ENCODE measurements around the gene SGTA. TPM values are rescaled to one million over a fixed set of nuclear protein-coding genes. Genes with fewer than 3 reads are reported as not detected.

SGTA gene
- total RNA-seq, 1 experiment from 2014 or later: 122 TPM

GRCh38 chr19:2810141-2811091, 27.3 kb upstream of the SGTA start:
- DNase-seq (ENCODE audit: low spot score): no peak

DNA sequence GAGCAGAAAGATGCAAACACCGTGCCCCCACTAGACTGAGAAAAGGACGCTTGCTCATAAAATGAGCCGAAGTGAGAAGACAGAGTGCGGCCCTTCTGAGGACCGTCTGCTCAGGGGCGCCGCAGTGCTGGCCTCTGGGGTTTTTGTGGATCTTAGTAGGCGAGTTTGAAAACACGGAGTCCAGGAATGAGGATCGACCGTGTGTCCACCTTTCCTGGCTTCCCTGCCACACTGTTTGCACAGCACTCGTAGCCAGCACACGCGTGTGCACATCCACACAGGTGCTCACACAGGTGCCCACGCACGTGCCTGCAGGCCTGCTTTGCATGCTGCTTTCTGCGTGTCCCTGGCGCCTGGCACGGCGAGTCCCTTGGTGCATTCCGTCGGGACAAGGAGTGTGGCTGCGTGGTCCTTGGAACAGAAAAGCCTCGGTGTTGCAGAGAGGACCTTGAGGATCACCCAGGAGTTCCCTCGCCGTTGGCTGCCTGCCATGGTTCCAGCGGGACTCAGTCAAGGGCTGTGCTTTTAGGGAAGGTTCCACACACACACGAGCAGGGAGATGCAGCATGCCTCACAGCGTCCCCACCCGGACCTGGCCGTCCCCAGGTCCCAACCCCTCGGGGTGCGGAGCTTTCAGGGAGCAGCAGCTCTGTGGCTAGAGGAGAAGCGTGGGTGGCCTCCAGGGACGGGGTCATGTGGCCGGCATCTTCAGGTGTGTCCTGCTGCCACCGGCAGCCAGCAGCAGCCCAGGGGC, 26.5 kb upstream of the SGTA start:
- DNase-seq (ENCODE audit: low spot score): no peak

GRCh38 chr19:2808129-2808941, 25.3 kb upstream of the SGTA start:
- DNase-seq (ENCODE audit: low spot score): no peak

DNA sequence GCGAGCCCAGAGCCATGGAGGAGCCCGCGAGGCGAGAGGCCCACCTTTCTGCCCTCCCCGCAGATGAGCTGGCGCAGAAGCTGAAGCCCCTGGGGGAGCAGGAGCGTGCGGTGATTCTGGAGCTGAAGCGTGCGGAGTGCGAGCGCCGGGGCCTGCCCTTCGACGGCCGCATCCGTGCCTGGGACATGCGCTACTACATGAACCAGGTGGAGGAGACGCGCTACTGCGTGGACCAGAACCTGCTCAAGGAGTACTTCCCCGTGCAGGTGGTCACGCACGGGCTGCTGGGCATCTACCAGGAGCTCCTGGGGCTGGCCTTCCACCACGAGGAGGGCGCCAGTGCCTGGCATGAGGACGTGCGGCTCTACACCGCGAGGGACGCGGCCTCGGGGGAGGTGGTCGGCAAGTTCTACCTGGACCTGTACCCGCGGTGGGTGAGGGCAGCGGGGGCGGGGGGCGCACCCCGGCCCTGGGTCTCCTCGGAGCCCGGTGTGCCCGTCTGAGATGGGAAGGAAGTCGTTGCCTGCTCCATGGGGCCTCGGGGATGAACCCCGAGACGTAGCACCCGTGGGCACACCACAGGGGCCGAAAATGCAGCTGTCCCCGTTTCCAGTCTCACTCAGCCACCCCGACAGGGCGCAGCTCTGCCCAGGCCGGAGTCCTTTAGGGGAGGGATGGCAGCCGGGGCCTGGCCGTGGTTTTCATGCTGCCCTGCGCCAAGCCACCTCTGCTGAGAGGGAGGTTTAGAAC, 24.5 kb upstream of the SGTA start:
- DNase-seq (ENCODE audit: low spot score): no peak

DNA sequence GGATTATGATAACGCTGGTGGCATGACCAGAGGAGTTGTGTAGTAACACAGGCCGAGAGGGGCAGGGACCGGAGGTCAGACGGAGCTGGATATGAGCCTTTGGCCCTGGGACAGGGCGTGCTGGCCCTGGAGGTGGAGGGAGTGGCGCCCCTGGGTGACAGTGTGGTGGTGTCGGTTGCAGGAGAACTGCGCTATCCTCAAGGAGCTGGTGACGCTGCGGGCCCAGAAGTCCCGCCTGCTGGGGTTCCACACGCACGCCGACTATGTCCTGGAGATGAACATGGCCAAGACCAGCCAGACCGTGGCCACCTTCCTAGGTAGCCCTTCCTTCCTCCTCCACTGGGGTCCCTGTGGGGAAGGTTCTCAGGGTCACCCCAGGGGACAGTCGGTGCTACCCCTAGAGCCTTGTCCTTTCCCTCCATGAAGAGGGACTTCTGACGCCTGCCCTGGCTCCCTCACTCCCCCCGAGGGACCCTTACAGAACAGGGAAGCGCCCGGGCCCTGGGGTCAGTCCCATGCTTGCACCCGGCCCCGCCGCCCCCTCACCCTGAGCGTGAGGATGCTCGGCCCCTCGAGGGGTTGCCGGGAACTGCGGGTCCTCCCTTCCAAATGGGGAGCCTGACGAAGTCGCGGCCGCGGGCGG, 23.8 kb upstream of the SGTA start:
- no peak for DNase-seq (ENCODE audit: low spot score)

DNA sequence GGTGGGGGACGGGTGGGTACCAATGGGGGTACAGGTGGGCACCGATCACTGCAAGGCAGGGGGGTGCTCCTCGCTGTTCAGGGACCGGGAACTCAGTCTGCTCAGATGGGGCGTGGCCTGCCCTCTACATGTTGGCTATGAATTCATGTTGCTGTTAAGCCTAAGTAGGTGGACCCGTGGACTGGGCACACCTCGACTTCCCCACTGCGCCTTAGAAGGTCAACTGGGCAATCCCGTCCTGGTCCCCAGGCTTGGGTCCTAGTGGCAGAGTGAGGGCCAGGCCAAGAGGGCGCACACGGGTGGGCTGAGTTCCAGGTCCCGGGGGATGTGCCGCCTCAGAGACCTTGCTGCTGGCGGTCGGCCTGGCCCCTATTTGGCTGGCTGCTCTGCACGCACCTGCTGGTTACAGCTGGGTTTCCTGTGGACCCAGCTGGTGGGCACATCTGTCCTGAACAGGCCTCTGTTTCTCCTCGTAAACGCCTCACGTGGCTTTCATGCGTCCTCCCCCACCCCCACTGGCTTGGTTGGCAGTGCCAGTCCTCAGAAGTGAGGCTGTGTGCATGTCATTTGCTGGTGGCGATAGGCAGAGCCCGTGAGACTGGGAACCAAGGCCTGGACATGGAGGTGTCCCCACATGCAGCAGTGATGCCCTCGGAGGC, 23.0 kb upstream of the SGTA start:
- no peak for DNase-seq (ENCODE audit: low spot score)

DNA sequence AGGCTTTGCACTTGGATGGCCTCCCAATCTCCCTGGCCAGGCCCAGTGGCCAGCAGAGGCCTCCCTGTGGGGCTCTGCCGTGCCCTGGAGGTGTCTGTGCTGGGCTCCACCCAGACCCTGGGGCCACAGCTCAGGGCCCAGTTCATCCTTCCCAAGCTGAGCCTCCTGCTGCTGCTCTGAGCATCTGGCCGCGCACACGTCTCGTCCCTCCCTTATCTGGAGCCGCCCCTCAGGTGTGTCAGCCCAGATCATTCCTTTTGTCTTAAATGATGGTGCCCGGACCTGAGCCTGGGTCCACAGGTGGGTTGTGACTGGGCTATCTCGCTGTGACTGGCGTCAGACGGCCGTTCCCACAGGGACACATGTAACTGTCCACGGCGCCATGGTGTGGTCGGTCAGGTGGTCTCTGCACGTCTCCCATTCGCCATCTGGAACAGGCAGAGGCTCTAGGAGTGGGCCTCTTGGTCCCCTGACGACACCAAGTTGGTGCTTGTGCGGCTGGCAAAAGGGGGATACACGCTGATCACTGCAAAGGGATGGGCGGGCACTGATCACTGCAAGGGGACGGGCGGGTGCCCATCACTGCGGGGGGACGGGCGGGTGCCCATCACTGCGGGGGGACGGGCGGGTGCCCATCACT, 22.3 kb upstream of the SGTA start:
- DNase-seq (ENCODE audit: low spot score): no peak

- no peak for DNase-seq (ENCODE audit: low spot score)
These were observed 21.3 kb upstream of the SGTA start for GRCh38 chr19:2804156-2805004.

GRCh38 chr19:2803486-2804155, 20.5 kb upstream of the SGTA start:
- DNase-seq (ENCODE audit: low spot score): no peak

DNA sequence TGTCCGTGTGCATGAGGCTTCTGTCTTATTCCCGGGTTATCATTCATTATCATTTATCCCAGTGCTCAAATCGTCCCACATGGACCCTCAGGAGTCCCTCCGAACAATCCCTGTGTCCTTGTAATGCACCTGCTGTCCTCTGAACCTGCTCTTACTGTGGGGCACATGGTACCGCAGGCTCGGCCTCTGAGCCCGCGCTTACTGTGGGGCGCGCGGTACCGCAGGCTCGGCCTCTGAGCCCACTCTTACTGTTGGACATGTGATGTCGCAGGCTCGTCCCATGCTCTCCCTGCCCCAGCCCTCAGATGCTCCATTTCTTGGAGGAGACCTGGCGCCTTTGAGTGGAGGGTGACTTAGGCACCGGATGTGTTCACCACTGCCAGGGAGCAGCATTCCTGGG, 19.8 kb upstream of the SGTA start:
- DNase-seq (ENCODE audit: low spot score): no peak

DNA sequence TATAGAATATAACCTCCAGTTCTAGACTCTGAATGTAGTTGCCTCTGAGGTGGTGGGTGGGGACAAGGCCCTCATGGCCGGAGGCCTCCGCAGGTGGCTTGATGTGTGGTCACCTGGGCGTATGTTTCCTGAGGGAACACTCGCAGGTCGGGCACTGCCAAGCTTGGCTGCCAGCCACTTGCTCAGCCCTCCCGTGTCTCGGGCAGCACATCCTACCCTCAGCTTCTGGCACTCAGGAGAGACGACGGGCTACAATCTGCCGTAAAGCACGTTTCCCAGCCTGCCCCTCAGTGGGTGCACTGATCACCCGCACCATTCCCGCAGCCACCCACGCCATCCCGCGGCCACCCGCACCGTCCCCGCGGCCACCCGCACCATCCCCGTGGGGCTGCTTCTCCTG, 17.4 kb upstream of the SGTA start:
- DNase-seq (ENCODE audit: low spot score): no peak

- DNase-seq (ENCODE audit: low spot score): no peak
These were observed 16.4 kb upstream of the SGTA start for GRCh38 chr19:2799273-2800020.

DNA sequence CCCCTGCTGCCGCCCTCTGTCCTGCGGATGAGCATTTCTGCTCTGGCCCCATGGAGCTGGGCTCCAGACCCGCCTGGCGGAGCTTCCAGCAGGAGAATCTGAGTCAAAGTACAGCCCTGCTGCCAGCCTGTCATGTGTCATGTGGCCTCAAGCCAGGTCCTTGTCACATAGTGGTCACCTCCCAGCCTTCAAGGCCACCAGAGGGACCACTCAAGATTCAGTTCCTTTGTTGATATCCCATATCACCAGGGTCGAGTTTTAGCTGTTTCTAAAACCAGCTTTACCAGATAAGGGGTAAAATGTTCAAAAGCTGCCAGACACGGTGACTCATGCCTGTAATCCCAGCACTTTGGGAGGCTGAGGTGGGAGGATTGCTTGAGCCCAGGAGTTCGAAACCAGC, 15.7 kb upstream of the SGTA start:
- no peak for DNase-seq (ENCODE audit: low spot score)

DNA sequence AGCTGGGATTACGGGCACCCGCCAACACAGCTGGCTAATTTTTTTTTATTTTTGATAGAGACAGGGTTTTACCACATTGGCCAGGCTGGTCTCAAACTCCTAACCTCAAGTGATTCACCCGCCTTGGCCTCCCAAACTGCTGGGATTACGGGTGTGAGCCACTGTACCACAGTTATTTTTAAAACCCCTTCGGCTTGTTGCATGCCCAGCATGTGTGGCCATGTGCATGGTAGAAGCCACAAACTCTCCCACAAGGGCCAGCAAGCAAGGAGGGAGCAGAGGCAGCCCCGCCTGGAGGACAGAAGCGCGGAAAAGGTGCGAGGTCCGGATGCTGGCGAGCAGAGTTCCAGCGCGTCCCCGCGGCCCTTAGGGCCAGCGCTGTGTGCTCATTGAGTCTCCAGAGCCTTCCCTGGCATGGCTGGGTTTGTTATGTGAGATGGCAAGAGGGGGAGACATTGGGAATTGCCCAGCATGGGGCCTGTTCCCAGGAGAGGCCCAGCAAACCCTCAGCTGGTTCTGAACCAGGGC, 15.1 kb upstream of the SGTA start:
- no peak for DNase-seq (ENCODE audit: low spot score)

- no peak for DNase-seq (ENCODE audit: low spot score)
These were observed 14.2 kb upstream of the SGTA start for GRCh38 chr19:2797280-2797679.

DNA sequence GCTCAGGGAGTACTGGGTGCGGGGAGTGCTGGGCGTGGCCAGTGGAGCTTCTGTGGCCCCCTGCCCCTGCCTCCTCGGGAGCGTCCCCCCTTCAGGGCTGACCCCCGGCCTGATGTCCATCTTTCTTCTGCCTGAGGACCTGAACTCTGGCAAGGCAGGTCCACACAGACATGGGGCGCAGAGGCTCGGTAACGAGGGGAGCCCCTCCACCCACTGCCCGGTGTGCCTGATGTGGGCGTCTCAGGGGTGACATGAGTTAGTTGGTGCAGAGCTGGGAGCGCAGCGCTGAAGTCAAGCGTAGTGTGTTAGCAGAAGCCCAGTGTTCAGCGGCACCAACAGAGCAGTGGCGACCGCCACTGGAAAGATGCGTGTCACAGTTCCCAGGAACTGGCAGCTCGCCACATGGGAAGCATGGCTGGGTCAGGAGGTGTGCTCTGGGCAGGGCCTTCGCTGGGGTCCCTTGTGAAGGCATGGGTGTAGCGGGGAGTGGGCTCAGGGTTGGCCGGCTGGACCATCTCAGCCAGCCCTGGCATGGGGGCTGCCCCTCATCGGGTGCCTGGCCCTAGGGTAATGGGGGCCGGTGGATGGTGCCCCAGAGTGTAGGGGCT, 13.7 kb upstream of the SGTA start:
- no peak for DNase-seq (ENCODE audit: low spot score)

Data from HT-29 (cell line).